Measurements from ENCODE around the gene UBE2J2. TPM values are rescaled to one million over a fixed set of nuclear protein-coding genes. Genes with fewer than 3 reads are reported as not detected.

The UBE2J2 gene
- polyA plus RNA-seq, 1 of the 3 experiments (the other 2 are of a cell fraction) = 47.5 TPM

GRCh38 chr1:1259119-1259488, 14.6 kb downstream of the UBE2J2 start:
- Histone ChIP-seq H3F3A (replicated peaks; ENCODE audit: insufficient read depth) (no peaks in the 10 kb centered on the region), H4K20me1 (ENCODE audit: insufficient read depth) (peaks cover 28% of the 10 kb centered on the region), H3K27ac (ENCODE audit: low read depth in 2 of 2, low read length in 1 of 2) (no peak overlapping the region), H3K79me2 (ENCODE audit: insufficient read depth) (peaks cover 37% of the 10 kb centered on the region), H3K9me3 (no peaks in the 10 kb centered on the region), H3K4me3 (ENCODE audit: low read depth in 2 of 2, low read length in 1 of 2) (no peak overlapping the region), H3K4me1 (ENCODE audit: control insufficient read depth in 1 of 2, insufficient read depth in 2 of 2, low read depth in 1 of 2, low read length in 1 of 2) (no peaks in the 10 kb centered on the region), H3K27me3 (ENCODE audit: insufficient read depth) (no peaks in the 10 kb centered on the region), H3K9me2 (no peaks in the 10 kb centered on the region), H3K9ac (no peak overlapping the region), H2AFZ (ENCODE audit: low read depth) (no peak overlapping the region), H3K4me2 (no peak overlapping the region), H3K36me3 (replicated peaks in 1 of 2; ENCODE audit: control insufficient read depth in 1 of 2, insufficient read depth in 2 of 2, low read length in 1 of 2) (peaks cover 15 to 73% of the 10 kb centered on the region in 2 experiments)
- POLR2A ChIA-PET = no interaction called here
- WGBS (ENCODE audit: low lambda C conversion rate) = 96% methylated on average over 19 of the region's 22 CpGs
- no peak for DNase-seq
- no peak for TF ChIP-seq TAF1 (IDR thresholded peaks at IDR 0.05; ENCODE audit: borderline replicate concordance, low read depth, low read length)
- TF ChIP-seq CHD2 (IDR thresholded peaks at IDR 0.05; ENCODE audit: low read length, partially characterized antibody) = no peak
- no peak for TF ChIP-seq EP300 (IDR thresholded peaks at IDR 0.05; ENCODE audit: borderline replicate concordance in 1 of 2, low read depth in 1 of 2, low read length in 1 of 2)
- no peak for TF ChIP-seq IRF3 (IDR thresholded peaks at IDR 0.05; ENCODE audit: low read depth, low read length)
- no peak for TF ChIP-seq FOSL2 (IDR thresholded peaks at IDR 0.05; ENCODE audit: borderline replicate concordance, low read depth)
- no peak for TF ChIP-seq NRF1 (IDR thresholded peaks at IDR 0.05; ENCODE audit: low read depth, low read length)
- CTCF ChIA-PET = no interaction called here

GRCh38 chr1:1256956-1257871, 16.4 kb downstream of the UBE2J2 start:
- H3K9ac ChIP-seq = no peak overlapping the region
- H3K36me3 ChIP-seq (replicated peaks in 1 of 2; ENCODE audit: control insufficient read depth in 1 of 2, insufficient read depth in 2 of 2, low read length in 1 of 2) = peaks cover 0 to 64% of the 10 kb centered on the region in 2 experiments
- no peaks in the 10 kb centered on the region for H3K9me2 ChIP-seq
- DNase-seq = no peak
- H3K27me3 ChIP-seq (ENCODE audit: insufficient read depth) = no peaks in the 10 kb centered on the region
- H3K4me2 ChIP-seq = no peak overlapping the region
- ChIA-PET POLR2A (no interaction called here), CTCF (interaction anchor here (1.0 to 1.4 kb wide), 2 partner anchors 14 to 135 kb away, joined by 3 to 5 read pairs; no protein-coding TSS in a partner anchor)
- no peak overlapping the region for H2AFZ ChIP-seq (ENCODE audit: low read depth)
- peaks cover 18% of the 10 kb centered on the region; the same call in 1 of the 2 replicates for H3K79me2 ChIP-seq (ENCODE audit: insufficient read depth)
- no peak overlapping the region for H3K4me3 ChIP-seq (ENCODE audit: low read depth in 2 of 2, low read length in 1 of 2)
- no peak overlapping the region for H3K27ac ChIP-seq (ENCODE audit: low read depth in 2 of 2, low read length in 1 of 2)
- no peaks in the 10 kb centered on the region for H3K4me1 ChIP-seq (ENCODE audit: control insufficient read depth in 1 of 2, insufficient read depth in 2 of 2, low read depth in 1 of 2, low read length in 1 of 2)
- no peaks in the 10 kb centered on the region for H3K9me3 ChIP-seq
- WGBS (ENCODE audit: low lambda C conversion rate) = 96% methylated on average over 26 of the region's 31 CpGs
- H3F3A ChIP-seq (replicated peaks; ENCODE audit: insufficient read depth) = no peaks in the 10 kb centered on the region
- 0 out of 2 replicates have a peak, but pooled peaks cover 15% of the 10 kb centered on the region for H4K20me1 ChIP-seq (ENCODE audit: insufficient read depth)
- TF ChIP-seq RCOR1 (IDR thresholded peaks at IDR 0.05; ENCODE audit: low read length) (no peak), EZH2phosphoT487 (IDR thresholded peaks at IDR 0.05; ENCODE audit: borderline replicate concordance, low read depth) (no peak), POLR2AphosphoS5 (IDR thresholded peaks at IDR 0.05; ENCODE audit: low read depth, low read length) (no peak), IRF3 (IDR thresholded peaks at IDR 0.05; ENCODE audit: low read depth, low read length) (no peak), FOXJ3 (CRISPR knock-in tag; IDR thresholded peaks at IDR 0.05) (no peak), SIN3A (IDR thresholded peaks at IDR 0.05; ENCODE audit: borderline replicate concordance, low read depth, low read length) (no peak), TAF1 (IDR thresholded peaks at IDR 0.05; ENCODE audit: borderline replicate concordance, low read depth, low read length) (no peak), GATA2 (CRISPR knock-in tag; IDR thresholded peaks at IDR 0.05) (no peak), MEF2A (IDR thresholded peaks at IDR 0.05; ENCODE audit: borderline replicate concordance, low read depth) (no peak), YY1 (IDR thresholded peaks at IDR 0.05; ENCODE audit: low read depth) (no peak), CTCF (IDR thresholded peaks at IDR 0.05) (no peak), CHD2 (IDR thresholded peaks at IDR 0.05; ENCODE audit: low read length, partially characterized antibody) (no peak), RFX5 (IDR thresholded peaks at IDR 0.05; ENCODE audit: low read length) (no peak), GABPA (IDR thresholded peaks at IDR 0.05; ENCODE audit: low read depth) (no peak), FOXM1 (IDR thresholded peaks at IDR 0.05; ENCODE audit: low read depth) (no peak), JUND (IDR thresholded peaks at IDR 0.05) (no peak)

Measured in SK-N-SH (cell line).